Bronchial epithelial cell (primary cell): ENCODE measurements around the gene PIGZ. TPM values are rescaled to one million over a fixed set of nuclear protein-coding genes. Genes with fewer than 3 reads are reported as not detected.

Experiments
- DNase-seq: peaks from one replicate; pipeline ENCODE4 v3.0.0-alpha.2; 2010; ENCODE audit warnings: low read depth
- FAIRE-seq: peaks from 2 replicates; lab custom pipeline; 2011; peaks lifted over from hg19 to GRCh38; lab: Jason Lieb, UNC
- H3K27me3 ChIP-seq: 2 replicates; pipeline ENCODE4 v1.5.1; 2011; ENCODE audit warnings: low read length; ENCODE audit not compliant: control insufficient read depth, insufficient read depth
- H3K36me3 ChIP-seq: 2 replicates; pipeline ENCODE4 v1.5.1; 2011; ENCODE audit warnings: low read length; ENCODE audit not compliant: control insufficient read depth, insufficient read depth
- H3K4me3 ChIP-seq: 2 replicates; pipeline ENCODE4 v1.5.1; 2011; ENCODE audit warnings: mild to moderate bottlenecking, low read depth, low read length, control low read depth
- total RNA-seq: library from RNA; depleted of rRNA; stranded (reverse); fragments of >200 nt; gene quantifications from 2 replicates; pipeline ENCODE4 v1.2.1, GENCODE V29; 2014
- TF ChIP-seq, protein P1 (sequence below): IDR thresholded peaks from 2 replicates; pipeline ENCODE4 v1.5.1; 2011; ENCODE audit warnings: mild to moderate bottlenecking, moderate library complexity, low read length, control low read depth, inconsistent platforms; ENCODE audit not compliant: insufficient read depth, severe bottlenecking

Gene PIGZ
- total RNA-seq, 1 donor from 2014 or later = 1.6 TPM

DNA sequence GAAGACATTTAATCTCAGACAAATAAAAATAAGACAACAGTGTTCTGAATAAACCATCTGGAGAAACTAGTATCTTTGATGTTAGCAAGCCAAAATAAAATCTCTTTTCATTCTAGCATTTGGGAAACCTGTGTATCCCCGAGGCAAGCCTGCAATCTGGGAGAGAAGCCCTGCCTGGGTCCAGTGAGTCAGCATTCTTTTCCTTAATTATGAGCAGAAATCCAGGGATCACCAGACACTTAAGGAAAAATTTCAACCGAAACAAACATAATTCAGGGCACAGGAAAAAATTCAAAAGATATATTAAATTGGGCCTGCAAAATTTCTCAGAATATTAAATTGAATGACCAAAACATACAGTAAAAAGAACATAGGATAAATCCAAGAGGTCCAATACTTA lies 30.5 kb downstream of the PIGZ start:
- TF ChIP-seq, protein P1, sequence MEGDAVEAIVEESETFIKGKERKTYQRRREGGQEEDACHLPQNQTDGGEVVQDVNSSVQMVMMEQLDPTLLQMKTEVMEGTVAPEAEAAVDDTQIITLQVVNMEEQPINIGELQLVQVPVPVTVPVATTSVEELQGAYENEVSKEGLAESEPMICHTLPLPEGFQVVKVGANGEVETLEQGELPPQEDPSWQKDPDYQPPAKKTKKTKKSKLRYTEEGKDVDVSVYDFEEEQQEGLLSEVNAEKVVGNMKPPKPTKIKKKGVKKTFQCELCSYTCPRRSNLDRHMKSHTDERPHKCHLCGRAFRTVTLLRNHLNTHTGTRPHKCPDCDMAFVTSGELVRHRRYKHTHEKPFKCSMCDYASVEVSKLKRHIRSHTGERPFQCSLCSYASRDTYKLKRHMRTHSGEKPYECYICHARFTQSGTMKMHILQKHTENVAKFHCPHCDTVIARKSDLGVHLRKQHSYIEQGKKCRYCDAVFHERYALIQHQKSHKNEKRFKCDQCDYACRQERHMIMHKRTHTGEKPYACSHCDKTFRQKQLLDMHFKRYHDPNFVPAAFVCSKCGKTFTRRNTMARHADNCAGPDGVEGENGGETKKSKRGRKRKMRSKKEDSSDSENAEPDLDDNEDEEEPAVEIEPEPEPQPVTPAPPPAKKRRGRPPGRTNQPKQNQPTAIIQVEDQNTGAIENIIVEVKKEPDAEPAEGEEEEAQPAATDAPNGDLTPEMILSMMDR = no peak
- Histone ChIP-seq H3K4me3 (no peak overlapping the region), H3K36me3 (peaks cover 26% of the 10 kb centered on the region), H3K27me3 (no peaks in the 10 kb centered on the region)
- no peak for DNase-seq
- no peak for FAIRE-seq

DNA sequence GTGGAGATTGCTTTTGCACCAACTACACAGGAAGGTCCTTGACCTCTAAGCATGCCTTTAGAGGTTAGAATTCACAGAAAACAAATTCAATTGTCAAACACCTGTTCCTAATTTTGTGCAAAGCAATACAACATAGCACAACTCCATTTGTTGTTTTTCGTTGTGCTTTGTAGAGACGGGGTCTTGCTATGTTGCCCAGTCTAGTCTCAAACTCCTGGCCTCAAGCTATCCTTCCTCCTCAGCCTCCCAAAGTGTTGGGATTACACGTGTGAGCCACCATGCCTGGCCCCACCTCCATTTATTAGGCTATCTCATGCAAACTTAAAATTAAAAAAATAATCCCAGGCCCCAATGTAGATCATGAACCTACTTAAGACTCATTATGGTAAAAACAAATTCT lies 32.3 kb downstream of the PIGZ start:
- FAIRE-seq (no peak), DNase-seq (no peak)
- Histone ChIP-seq H3K27me3 (no peaks in the 10 kb centered on the region), H3K4me3 (no peak overlapping the region), H3K36me3 (peaks cover 29% of the 10 kb centered on the region)
- TF ChIP-seq, protein P1 = no peak

DNA sequence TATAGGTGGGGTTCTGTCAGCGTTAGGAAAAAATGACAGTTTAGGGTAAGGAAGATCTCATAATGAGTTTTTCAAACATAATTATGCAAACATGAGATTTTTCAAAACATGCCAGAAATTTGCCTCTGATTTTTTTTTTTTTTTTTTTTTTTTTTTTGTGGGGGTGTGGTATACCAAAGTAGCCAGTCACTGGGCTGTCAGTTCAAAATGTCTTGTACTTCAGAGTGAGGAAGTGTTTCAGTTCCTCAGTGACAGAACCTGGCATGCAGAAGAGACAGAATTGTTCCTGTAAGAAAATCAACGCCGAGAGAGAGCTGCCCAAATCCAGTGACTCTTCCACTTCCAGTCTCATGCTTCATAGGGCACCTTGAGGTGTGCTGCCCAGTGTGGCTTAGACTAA lies 36.0 kb downstream of the PIGZ start:
- DNase-seq = no peak
- H3K36me3 ChIP-seq = peaks cover 23% of the 10 kb centered on the region
- TF ChIP-seq, protein P1 = no peak
- no peak overlapping the region for H3K4me3 ChIP-seq
- no peak for FAIRE-seq
- H3K27me3 ChIP-seq = no peaks in the 10 kb centered on the region

DNA sequence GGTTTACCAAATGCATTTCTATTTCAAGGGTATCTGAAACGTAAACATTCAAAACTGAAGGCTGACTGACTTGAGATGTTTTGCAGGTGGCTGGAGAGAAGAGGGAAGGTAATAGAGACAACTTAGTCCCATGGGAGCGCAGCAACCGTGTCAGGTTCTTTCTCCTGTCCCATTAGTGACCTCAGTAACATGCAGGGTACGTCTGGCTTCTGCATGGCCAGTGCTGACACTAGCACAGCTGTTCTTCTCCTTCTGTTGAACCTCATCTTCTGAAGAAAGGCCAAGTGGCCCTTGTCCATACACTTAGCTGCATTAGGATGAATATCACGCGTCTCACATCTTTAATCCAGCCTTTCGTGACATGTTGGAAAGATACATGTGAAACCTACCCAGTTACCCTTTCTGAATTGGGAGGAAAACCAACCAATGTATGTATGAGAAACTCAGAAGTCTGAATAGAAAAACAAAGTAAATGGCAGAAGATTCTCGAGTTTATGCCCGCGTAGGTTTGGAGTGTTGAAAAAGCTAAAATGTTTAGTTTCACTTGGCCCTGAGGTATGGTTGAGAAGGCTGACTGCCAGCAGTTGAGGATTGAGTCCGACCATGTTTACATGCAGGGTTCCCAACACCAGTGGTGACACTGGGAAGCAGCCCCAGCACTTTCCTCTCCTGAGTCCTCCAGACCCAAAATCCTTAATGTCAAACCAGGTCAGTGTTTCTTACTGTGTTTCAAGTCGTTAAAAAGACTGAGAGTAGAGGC lies 36.6 kb downstream of the PIGZ start:
- DNase-seq = no peak
- TF ChIP-seq, protein P1 = no peak
- FAIRE-seq = no peak
- Histone ChIP-seq H3K36me3 (peaks cover 17% of the 10 kb centered on the region), H3K4me3 (no peak overlapping the region), H3K27me3 (no peaks in the 10 kb centered on the region)

DNA sequence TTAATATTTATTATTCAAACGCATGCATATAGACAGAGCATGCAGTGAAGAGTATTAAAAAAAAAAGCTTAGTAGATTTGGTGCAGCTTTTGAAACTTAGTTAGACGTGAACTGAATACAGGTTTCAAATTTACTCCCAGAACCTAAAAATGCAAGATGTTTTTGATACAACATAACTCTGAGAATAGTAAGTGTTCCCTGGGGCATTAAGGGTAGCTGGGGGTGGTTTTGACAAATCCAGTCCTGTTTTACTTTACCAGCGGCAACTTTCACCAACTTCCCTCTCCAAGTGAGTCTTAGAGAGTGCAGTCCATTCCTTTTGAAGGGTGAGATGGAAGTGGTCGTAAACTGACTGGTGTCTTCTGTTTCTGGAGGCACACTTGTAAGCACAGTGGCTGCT lies 37.5 kb downstream of the PIGZ start:
- DNase-seq = no peak
- no peak for FAIRE-seq
- TF ChIP-seq, protein P1 = no peak
- Histone ChIP-seq H3K36me3 (peaks cover 14% of the 10 kb centered on the region), H3K4me3 (no peak overlapping the region), H3K27me3 (no peaks in the 10 kb centered on the region)
